RWPE2 (cell line): Measurements from ENCODE around the gene MAMLD1.

Source experiments
- ATAC-seq: fragments of 200-7000 bp; cut with Tn5 transposase; 3 replicates; pipeline ENCODE4 v1.9.1; 2021; ENCODE audit warnings: low read depth
- DNase-seq: peaks from one replicate; pipeline ENCODE4 v3.0.0-alpha.2; 2020; ENCODE audit warnings: low spot score
- H3K27ac ChIP-seq: fragments of 450-650 bp; 2 replicates; pipeline ENCODE4 v1.5.1; 2017; ENCODE audit warnings: mild to moderate bottlenecking; ENCODE audit not compliant: poor library complexity, severe bottlenecking
- H3K27me3 ChIP-seq: fragments of 250-450 bp; sonication (Bioruptor Pico); 2 replicates; pipeline ENCODE4 v1.5.1; 2021; ENCODE audit warnings: mild to moderate bottlenecking, moderate library complexity; ENCODE audit not compliant: insufficient read depth, poor library complexity, severe bottlenecking
- H3K36me3 ChIP-seq: fragments of 250-450 bp; sonication (Bioruptor Pico); 2 replicates; pipeline ENCODE4 v1.5.1; 2020; ENCODE audit warnings: low read depth, mild to moderate bottlenecking, moderate library complexity
- H3K4me1 ChIP-seq: fragments of 250-450 bp; sonication (Bioruptor Pico); 2 replicates; pipeline ENCODE4 v1.5.1; 2021; ENCODE audit warnings: mild to moderate bottlenecking, moderate library complexity; ENCODE audit not compliant: insufficient read depth, poor library complexity, severe bottlenecking
- H3K4me3 ChIP-seq: fragments of 250-450 bp; sonication (Bioruptor Pico); 2 replicates; pipeline ENCODE4 v1.5.1; 2021; ENCODE audit warnings: mild to moderate bottlenecking, moderate library complexity; ENCODE audit not compliant: severe bottlenecking
- H3K9me3 ChIP-seq: fragments of 250-450 bp; sonication (Bioruptor Pico); 2 replicates; pipeline ENCODE4 v1.5.1; 2021; ENCODE audit warnings: mild to moderate bottlenecking, moderate library complexity; ENCODE audit not compliant: severe bottlenecking
- CTCF ChIP-seq: fragments of 450-650 bp; IDR thresholded peaks from one replicate; pipeline ENCODE4 v1.5.1; 2017; ENCODE audit warnings: mild to moderate bottlenecking, moderate library complexity; ENCODE audit not compliant: poor library complexity, severe bottlenecking

The MAMLD1 gene

GRCh38 chrX:150456466-150456865 lies 93.3 kb downstream of the MAMLD1 start:
- Histone ChIP-seq H3K9me3 (no peaks in the 10 kb centered on the region), H3K27me3 (no peaks in the 10 kb centered on the region), H3K27ac (no peak overlapping the region), H3K4me1 (no peaks in the 10 kb centered on the region), H3K36me3 (no peaks in the 10 kb centered on the region), H3K4me3 (no peak overlapping the region)
- DNase-seq (no peak), ATAC-seq (no peak)
- TF ChIP-seq CTCF, result no peak

GRCh38 chrX:150456941-150457340 lies 93.8 kb downstream of the MAMLD1 start:
- H3K27me3 ChIP-seq, result no peaks in the 10 kb centered on the region
- H3K36me3 ChIP-seq, result no peaks in the 10 kb centered on the region
- no peak overlapping the region for H3K4me3 ChIP-seq
- H3K4me1 ChIP-seq, result no peaks in the 10 kb centered on the region
- no peak for TF ChIP-seq CTCF
- H3K27ac ChIP-seq, result no peak overlapping the region
- DNase-seq (no peak), ATAC-seq (no peak)
- H3K9me3 ChIP-seq, result no peaks in the 10 kb centered on the region

GRCh38 chrX:150459196-150459595 lies 96.1 kb downstream of the MAMLD1 start:
- H3K4me1 ChIP-seq, result no peaks in the 10 kb centered on the region
- H3K4me3 ChIP-seq, result no peak overlapping the region
- DNase-seq, result no peak
- no peaks in the 10 kb centered on the region for H3K27me3 ChIP-seq
- no peak for ATAC-seq
- no peaks in the 10 kb centered on the region for H3K9me3 ChIP-seq
- no peaks in the 10 kb centered on the region for H3K36me3 ChIP-seq
- H3K27ac ChIP-seq, result no peak overlapping the region
- no peak for TF ChIP-seq CTCF

GRCh38 chrX:150460063-150460462 lies 96.9 kb downstream of the MAMLD1 start:
- Histone ChIP-seq H3K36me3 (no peaks in the 10 kb centered on the region), H3K4me3 (no peak overlapping the region), H3K27me3 (no peaks in the 10 kb centered on the region), H3K4me1 (no peaks in the 10 kb centered on the region), H3K27ac (no peak overlapping the region), H3K9me3 (no peaks in the 10 kb centered on the region)
- ATAC-seq (no peak), DNase-seq (no peak)
- TF ChIP-seq CTCF, result no peak

GRCh38 chrX:150460781-150461180 lies 97.7 kb downstream of the MAMLD1 start:
- DNase-seq, result no peak
- H3K9me3 ChIP-seq, result no peaks in the 10 kb centered on the region
- ATAC-seq, result no peak
- no peaks in the 10 kb centered on the region for H3K4me1 ChIP-seq
- no peak for TF ChIP-seq CTCF
- H3K36me3 ChIP-seq, result no peaks in the 10 kb centered on the region
- no peak overlapping the region for H3K4me3 ChIP-seq
- H3K27me3 ChIP-seq, result no peaks in the 10 kb centered on the region
- H3K27ac ChIP-seq, result no peak overlapping the region
